Neural cell (in vitro differentiated cells): ENCODE results near the gene CHST13. TPM values are rescaled to one million over a fixed set of nuclear protein-coding genes. Genes with fewer than 3 reads are reported as not detected.

ENCODE experiments used
- H2AFZ ChIP-seq: fragments of 200-600, 300-800 bp; sonication (generic), shearing (Covaris generic); 2 replicates; pipeline ENCODE4 v1.6.0; 2014; ENCODE audit warnings: low read depth, mild to moderate bottlenecking, antibody characterized with exemption, low read length, moderate library complexity
- H3F3A ChIP-seq: fragments of 200-600 bp; shearing (Covaris generic); 2 replicates; pipeline ENCODE4 v1.6.1; 2016; ENCODE audit warnings: mild to moderate bottlenecking, moderate library complexity, mixed read lengths, antibody characterized with exemption, low read length; ENCODE audit not compliant: insufficient read depth, poor library complexity, severe bottlenecking
- H3K27ac ChIP-seq: fragments of 200-600, 300-800 bp; sonication (generic), shearing (Covaris generic); 2 replicates; pipeline ENCODE4 v1.5.1; 2014; ENCODE audit warnings: mild to moderate bottlenecking, low read length, moderate library complexity
- H3K27me3 ChIP-seq: fragments of 300-800, 200-600 bp; sonication (generic), shearing (Covaris generic); 2 replicates; pipeline ENCODE4 v1.6.0; 2014; ENCODE audit warnings: mild to moderate bottlenecking, low read depth, low read length, moderate library complexity; ENCODE audit not compliant: insufficient read depth
- H3K36me3 ChIP-seq: fragments of 300-800, 200-600 bp; sonication (generic), shearing (Covaris generic); 2 replicates; pipeline ENCODE4 v1.5.1; 2014; ENCODE audit warnings: mild to moderate bottlenecking, antibody characterized with exemption, low read length, moderate library complexity; ENCODE audit not compliant: insufficient read depth
- H3K4me2 ChIP-seq: fragments of 300-800, 200-600 bp; sonication (generic), shearing (Covaris generic); 2 replicates; pipeline ENCODE4 v1.6.0; 2014; ENCODE audit warnings: mild to moderate bottlenecking, low read length
- H3K4me3 ChIP-seq: fragments of 300-800, 200-600 bp; sonication (generic), shearing (Covaris generic); 2 replicates; pipeline ENCODE4 v1.5.1; 2014; ENCODE audit warnings: mild to moderate bottlenecking, low read length, moderate library complexity
- H3K79me2 ChIP-seq: fragments of 200-600 bp; shearing (Covaris generic); replicated peaks from 2 replicates; pipeline ENCODE4 v1.6.0; 2014; ENCODE audit warnings: mild to moderate bottlenecking, low read length, moderate library complexity; ENCODE audit not compliant: insufficient read depth
- H3K9ac ChIP-seq: fragments of 300-800, 200-600 bp; sonication (generic), shearing (Covaris generic); 2 replicates; pipeline ENCODE4 v1.6.1; 2016; ENCODE audit warnings: mild to moderate bottlenecking, low read length, mixed read lengths
- H3K9me2 ChIP-seq: fragments of 200-600 bp; shearing (Covaris generic); 2 replicates; pipeline ENCODE4 v1.6.1; 2016; ENCODE audit warnings: mild to moderate bottlenecking, low read length, mixed read lengths; ENCODE audit not compliant: insufficient read depth
- H3K9me3 ChIP-seq: fragments of 200-600, 300-800 bp; sonication (generic), shearing (Covaris generic); 2 replicates; pipeline ENCODE4 v1.6.1; 2016; ENCODE audit warnings: mild to moderate bottlenecking, mixed run types, low read length, moderate library complexity, mixed read lengths
- H4K20me1 ChIP-seq: fragments of 200-600 bp; shearing (Covaris generic); 2 replicates; pipeline ENCODE4 v1.6.1; 2016; ENCODE audit warnings: mild to moderate bottlenecking, mixed run types; ENCODE audit not compliant: insufficient read depth
- CTCF ChIP-seq: fragments of 450-650 bp; IDR thresholded peaks from 2 replicates; pipeline ENCODE4 v1.5.1; 2014; ENCODE audit warnings: antibody characterized with exemption, mild to moderate bottlenecking, moderate library complexity; ENCODE audit not compliant: poor library complexity, severe bottlenecking
- EP300 ChIP-seq: fragments of 450-650 bp; conservative IDR thresholded peaks from 2 replicates; pipeline ENCODE4 v1.6.1; 2014; ENCODE audit warnings: antibody characterized with exemption, mild to moderate bottlenecking, moderate library complexity; ENCODE audit not compliant: poor library complexity, severe bottlenecking
- EZH2 ChIP-seq: fragments of 200-600, 300-800 bp; shearing (Covaris generic), sonication (generic); IDR thresholded peaks from 2 replicates; pipeline ENCODE4 v1.6.1; 2014; ENCODE audit warnings: antibody characterized with exemption, low read length, borderline replicate concordance, mild to moderate bottlenecking; ENCODE audit not compliant: insufficient read depth, poor library complexity, severe bottlenecking
- MXI1 ChIP-seq: fragments of 450-650 bp; conservative IDR thresholded peaks from 2 replicates; pipeline ENCODE4 v1.6.1; 2014; ENCODE audit warnings: antibody characterized with exemption, mild to moderate bottlenecking; ENCODE audit not compliant: poor library complexity, severe bottlenecking
- POLR2AphosphoS5 ChIP-seq: IDR thresholded peaks from 2 replicates; pipeline ENCODE4 v1.6.1; 2012
- RAD21 ChIP-seq: fragments of 450-650 bp; conservative IDR thresholded peaks from 2 replicates; pipeline ENCODE4 v1.6.1; 2014; ENCODE audit warnings: antibody characterized with exemption, mild to moderate bottlenecking, moderate library complexity
- REST ChIP-seq: IDR thresholded peaks from 2 replicates; pipeline ENCODE4 v1.6.1; 2012; ENCODE audit warnings: borderline replicate concordance
- SMC3 ChIP-seq: fragments of 450-650 bp; conservative IDR thresholded peaks from 2 replicates; pipeline ENCODE4 v1.6.1; 2014; ENCODE audit warnings: antibody characterized with exemption, mild to moderate bottlenecking, moderate library complexity; ENCODE audit not compliant: poor library complexity
- TAF1 ChIP-seq: IDR thresholded peaks from 2 replicates; pipeline ENCODE4 v1.6.1; 2012; ENCODE audit warnings: low read depth
- polyA plus RNA-seq: library from polyadenylated mRNA; depleted of rRNA; stranded (reverse); fragments of >200 nt; gene quantifications from 2 replicates; pipeline ENCODE4 v1.2.3, GENCODE V29; 2014

Gene CHST13
- polyA plus RNA-seq, 1 donor from 2014 or later = not detected

GRCh38 chr3:126527455-126528211 is 3.7 kb downstream of the CHST13 start:
- no peak overlapping the region for H2AFZ ChIP-seq
- peaks cover 23% of the 10 kb centered on the region for H3K27me3 ChIP-seq
- H3K4me3 ChIP-seq = no peak overlapping the region
- no peaks in the 10 kb centered on the region for H3K9me2 ChIP-seq
- H3K4me2 ChIP-seq = no peak overlapping the region
- H4K20me1 ChIP-seq = no peaks in the 10 kb centered on the region
- H3K9ac ChIP-seq = no peak overlapping the region
- no peaks in the 10 kb centered on the region for H3F3A ChIP-seq
- no peaks in the 10 kb centered on the region for H3K79me2 ChIP-seq
- no peaks in the 10 kb centered on the region for H3K9me3 ChIP-seq
- H3K27ac ChIP-seq = no peak overlapping the region
- H3K36me3 ChIP-seq = no peaks in the 10 kb centered on the region
- no peak for TF ChIP-seq CTCF
- TF ChIP-seq REST = no peak
- TF ChIP-seq TAF1 = no peak
- TF ChIP-seq EP300 = no peak
- TF ChIP-seq SMC3 = no peak
- no peak for TF ChIP-seq MXI1
- no peak for TF ChIP-seq POLR2AphosphoS5

GRCh38 chr3:126528419-126528799 is 4.5 kb downstream of the CHST13 start:
- H3K9me3 ChIP-seq = no peaks in the 10 kb centered on the region
- H3K27me3 ChIP-seq = peaks cover 15% of the 10 kb centered on the region
- TF ChIP-seq EP300 (no peak), SMC3 (no peak), POLR2AphosphoS5 (no peak), REST (no peak), CTCF (no peak), RAD21 (no peak), TAF1 (no peak), MXI1 (no peak), EZH2 (no peak)
- no peaks in the 10 kb centered on the region for H3K36me3 ChIP-seq
- H3K9ac ChIP-seq = no peak overlapping the region
- H3K4me3 ChIP-seq = no peak overlapping the region
- H3K4me2 ChIP-seq = no peak overlapping the region
- no peaks in the 10 kb centered on the region for H3K79me2 ChIP-seq
- H3K27ac ChIP-seq = no peak overlapping the region
- no peaks in the 10 kb centered on the region for H3K9me2 ChIP-seq
- H4K20me1 ChIP-seq = no peaks in the 10 kb centered on the region
- H2AFZ ChIP-seq = no peak overlapping the region
- H3F3A ChIP-seq = no peaks in the 10 kb centered on the region
